HFFc6 (cell line): Measurements from ENCODE around the gene ST6GALNAC5. TPM values are rescaled to one million over a fixed set of nuclear protein-coding genes. Genes with fewer than 3 reads are reported as not detected.
A peak's percentile ranks its signal among the peaks of the same experiment; 100 is the strongest.

Source experiments
- DNase-seq: peaks from one replicate; pipeline ENCODE4 v3.0.0-alpha.2; 2018
- H3K27ac Mint-ChIP-seq: 2 replicates; pipeline ENCODE4 v1.8.0; 2020; ENCODE audit warnings: mild to moderate bottlenecking, mixed read lengths
- H3K27me3 Mint-ChIP-seq: 2 replicates; pipeline ENCODE4 v1.8.0; 2021; ENCODE audit warnings: mild to moderate bottlenecking, moderate library complexity, mixed read lengths; ENCODE audit not compliant: insufficient read depth
- H3K36me3 Mint-ChIP-seq: 2 replicates; pipeline ENCODE4 v1.8.0; 2021; ENCODE audit warnings: low read depth, mixed read lengths
- H3K4me1 Mint-ChIP-seq: 2 replicates; pipeline ENCODE4 v1.8.0; 2020; ENCODE audit warnings: low read depth, mixed read lengths
- H3K4me3 Mint-ChIP-seq: 2 replicates; pipeline ENCODE4 v1.8.0; 2020; ENCODE audit warnings: mild to moderate bottlenecking, moderate library complexity, mixed read lengths
- H3K9me3 Mint-ChIP-seq: 2 replicates; pipeline ENCODE4 v1.8.0; 2020; ENCODE audit warnings: mild to moderate bottlenecking, mixed read lengths
- CTCF ChIP-seq: fragments of 200-600 bp; sonication (generic); IDR thresholded peaks from 2 replicates; pipeline ENCODE4 v1.5.0; 2021; ENCODE audit warnings: antibody characterized with exemption, mild to moderate bottlenecking
- total RNA-seq, 6 experiments: library from RNA; stranded (reverse); fragmentation: NEBNext Ultra II Directional; extraction: Animal tissue kit (Norgen Biotek cat#: 25700); gene quantifications; 2 replicates in 1 of 6; 3 replicates in 5 of 6; pipeline ENCODE4 v1.2.3, GENCODE V29; 2021

ST6GALNAC5 gene
- total RNA-seq, 6 experiments from 2014 or later = 1.3 to 3.0 (median 2.1) TPM; not detected in 2

DNA sequence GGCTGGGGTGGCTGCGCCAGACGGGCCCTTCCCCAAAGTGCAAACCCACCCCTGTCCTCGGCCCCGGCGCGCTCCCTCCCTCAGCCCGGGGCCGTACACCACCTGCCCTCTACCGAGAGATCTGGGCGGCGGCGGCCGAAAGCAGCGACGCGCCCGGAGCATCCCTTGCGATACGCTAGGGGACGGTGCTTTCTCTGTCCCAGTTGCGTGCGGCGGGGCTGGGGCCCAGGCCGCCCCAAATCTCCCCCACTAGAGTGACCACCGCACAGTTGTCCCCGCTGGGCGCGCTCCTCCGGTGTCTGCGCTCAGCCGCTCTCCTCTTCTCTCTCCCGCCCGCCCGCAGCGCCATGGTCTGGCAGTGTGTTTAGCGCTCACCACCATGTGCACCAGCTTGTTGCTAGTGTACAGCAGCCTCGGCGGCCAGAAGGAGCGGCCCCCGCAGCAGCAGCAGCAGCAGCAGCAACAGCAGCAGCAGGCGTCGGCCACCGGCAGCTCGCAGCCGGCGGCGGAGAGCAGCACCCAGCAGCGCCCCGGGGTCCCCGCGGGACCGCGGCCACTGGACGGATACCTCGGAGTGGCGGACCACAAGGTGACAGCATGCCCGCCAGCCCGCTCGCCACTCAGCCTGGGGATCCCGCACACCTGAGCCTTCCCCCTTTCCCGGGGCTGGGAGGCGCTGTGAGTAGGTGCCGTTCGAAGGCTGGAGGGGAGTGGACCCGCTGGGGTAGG, 1.0 kb downstream of the ST6GALNAC5 start:
- TF ChIP-seq CTCF = peak; percentile 33; the same call in 1 of the 2 replicates
- Mint-ChIP-seq H3K36me3 (0 out of 2 replicates have a peak, but pooled peaks cover 5% of the 10 kb centered on the region), H3K4me3 (peak overlapping the region; percentile 84), H3K9me3 (no peaks in the 10 kb centered on the region), H3K27ac (no peak overlapping the region), H3K27me3 (peaks cover 20% of the 10 kb centered on the region), H3K4me1 (peaks cover 13% of the 10 kb centered on the region)
- DNase-seq = no peak

DNA sequence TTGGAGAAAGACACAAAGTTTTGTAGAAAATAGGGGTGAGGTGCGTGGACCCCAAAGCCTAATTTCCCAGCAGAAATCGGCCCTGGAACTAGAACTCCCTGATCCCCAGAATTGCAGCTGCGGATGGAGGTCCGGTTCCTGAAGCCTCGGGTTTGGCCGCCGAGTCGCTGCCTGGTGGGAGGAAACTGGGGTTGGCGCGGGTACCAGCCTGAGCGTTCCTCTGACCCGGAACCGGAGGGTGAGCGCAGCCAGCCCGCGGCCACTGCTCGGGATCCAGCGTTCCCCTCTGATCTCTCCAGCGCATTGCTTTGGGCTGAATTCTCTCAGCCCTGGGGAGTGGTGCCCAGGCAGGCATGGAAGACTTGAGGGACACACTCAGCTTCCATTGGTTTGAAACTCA, 1.6 kb downstream of the ST6GALNAC5 start:
- DNase-seq = no peak
- Mint-ChIP-seq H3K9me3 (no peaks in the 10 kb centered on the region), H3K4me3 (peak overlapping the region; percentile 84; the same call in 1 of the 2 replicates), H3K36me3 (0 out of 2 replicates have a peak, but pooled peaks cover 5% of the 10 kb centered on the region), H3K4me1 (peaks cover 11% of the 10 kb centered on the region; the same call in 1 of the 2 replicates), H3K27ac (no peak overlapping the region), H3K27me3 (peaks cover 19% of the 10 kb centered on the region)
- no peak for TF ChIP-seq CTCF

DNA sequence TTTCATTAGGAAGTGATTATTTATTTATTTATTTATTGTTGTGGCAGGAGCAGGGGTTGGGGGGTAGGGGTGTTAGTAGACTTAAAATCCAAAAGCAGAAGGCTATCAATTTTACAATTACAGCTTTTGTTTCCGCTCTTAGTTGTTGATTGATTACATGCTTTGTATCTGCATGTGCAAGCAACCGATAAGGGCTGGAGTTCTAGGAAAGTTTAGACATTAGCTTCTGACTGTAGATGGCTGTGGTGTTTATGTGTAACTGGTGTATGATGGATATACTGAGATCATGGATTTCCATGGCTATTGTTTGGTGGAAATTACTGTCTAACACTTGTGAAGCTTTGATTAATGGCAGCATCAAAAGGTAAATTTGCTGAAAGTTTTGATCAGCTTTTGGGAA, 2.8 kb downstream of the ST6GALNAC5 start:
- H3K27me3 Mint-ChIP-seq = peaks cover 13% of the 10 kb centered on the region
- no peak overlapping the region for H3K27ac Mint-ChIP-seq
- no peak overlapping the region for H3K4me3 Mint-ChIP-seq
- no peak for DNase-seq
- 0 out of 2 replicates have a peak, but pooled peaks cover 5% of the 10 kb centered on the region for H3K36me3 Mint-ChIP-seq
- H3K9me3 Mint-ChIP-seq = no peaks in the 10 kb centered on the region
- H3K4me1 Mint-ChIP-seq = peaks cover under 1% of the 10 kb centered on the region; the same call in 1 of the 2 replicates
- no peak for TF ChIP-seq CTCF

DNA sequence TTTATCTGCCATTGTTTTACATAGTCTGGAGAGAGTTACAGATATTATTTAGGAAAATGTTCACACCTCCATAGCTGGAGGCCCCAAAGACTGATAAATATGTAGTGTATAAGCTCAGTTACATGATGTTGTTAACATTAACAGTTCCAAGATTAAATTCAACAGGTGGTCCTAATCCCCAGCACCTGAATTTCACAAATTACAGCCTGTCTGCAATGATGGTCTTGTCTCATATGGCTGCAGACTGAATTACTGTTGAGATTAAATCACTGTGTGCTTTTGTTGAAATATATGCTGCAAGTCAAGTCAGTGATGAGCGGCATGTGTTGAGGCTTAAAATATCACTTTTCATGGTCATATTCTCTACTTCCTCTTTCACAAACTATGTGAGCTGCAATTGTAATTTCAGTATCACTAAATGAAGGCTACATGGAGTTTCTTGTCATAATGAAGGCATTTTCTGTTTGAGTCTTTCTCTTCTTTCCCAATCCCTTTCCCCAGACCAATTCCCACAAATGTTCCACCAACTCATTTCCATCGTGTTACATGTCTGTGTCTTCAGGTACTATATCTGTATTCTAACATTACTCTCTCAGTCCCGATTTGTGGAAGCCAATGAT, 4.2 kb downstream of the ST6GALNAC5 start:
- Mint-ChIP-seq H3K9me3 (no peaks in the 10 kb centered on the region), H3K4me1 (peaks cover 1% of the 10 kb centered on the region; the same call in 1 of the 2 replicates), H3K27ac (no peak overlapping the region), H3K36me3 (0 out of 2 replicates have a peak, but pooled peaks cover 5% of the 10 kb centered on the region), H3K27me3 (peaks cover 16% of the 10 kb centered on the region), H3K4me3 (no peak overlapping the region)
- no peak for DNase-seq
- no peak for TF ChIP-seq CTCF

- no peak overlapping the region for H3K27ac Mint-ChIP-seq
- no peaks in the 10 kb centered on the region for H3K9me3 Mint-ChIP-seq
- H3K4me3 Mint-ChIP-seq = no peak overlapping the region
- TF ChIP-seq CTCF = no peak
- H3K27me3 Mint-ChIP-seq = peaks cover 14% of the 10 kb centered on the region
- no peak for DNase-seq
- peaks cover 14% of the 10 kb centered on the region; the same call in 1 of the 2 replicates for H3K4me1 Mint-ChIP-seq
- 0 out of 2 replicates have a peak, but pooled peaks cover 5% of the 10 kb centered on the region for H3K36me3 Mint-ChIP-seq
These were observed 5.7 kb downstream of the ST6GALNAC5 start for GRCh38 chr1:76872944-76873343.
